Esophagus muscularis mucosa (tissue), 3 donors: ENCODE results near the gene DPYSL3.

ENCODE experiments used
- POLR2A ChIP-seq: fragments of 450-650 bp; IDR thresholded peaks from one replicate; pipeline ENCODE4 v1.6.1; 2017; ENCODE audit warnings: antibody characterized with exemption, moderate library complexity, mild to moderate bottlenecking, low read depth
- POLR2AphosphoS5 ChIP-seq, 2 donors: sonication (generic); formaldehyde crosslinking; IDR thresholded peaks; one replicate each; pipeline ENCODE4 v1.6.1; 2017; ENCODE audit warnings: antibody characterized with exemption in 2 of 2
- TF ChIP-seq, protein P1 (sequence below), 3 experiments: fragments of 200-600 bp in 2 of 3; fragments of 450-650 bp in 1 of 3; sonication (generic) in 2 of 3; IDR thresholded peaks; one replicate each; pipeline ENCODE4 v1.5.1; 2017 to 2019; ENCODE audit warnings: antibody characterized with exemption in 3 of 3, mild to moderate bottlenecking in 2 of 3, moderate library complexity in 1 of 3

DNA sequence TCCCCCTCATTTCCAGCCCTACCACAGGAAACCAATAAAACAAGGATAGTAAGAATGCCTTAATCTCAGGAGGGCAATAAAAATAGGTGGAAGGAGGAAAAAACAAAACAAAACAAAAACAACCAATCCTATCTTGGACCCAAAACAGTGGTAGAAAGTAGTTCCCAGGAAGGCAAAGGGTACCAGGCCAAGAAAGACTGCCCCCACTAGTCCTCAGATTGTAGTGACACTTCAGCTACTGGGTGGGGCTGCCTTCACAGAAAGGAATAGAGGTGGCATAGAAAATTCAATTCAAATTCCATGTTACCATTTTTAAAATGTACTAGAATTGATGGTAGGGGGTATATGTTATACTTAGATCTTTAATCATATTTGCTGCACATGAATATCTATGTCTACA, 59.3 kb downstream of the DPYSL3 start:
- TF ChIP-seq, protein P1, sequence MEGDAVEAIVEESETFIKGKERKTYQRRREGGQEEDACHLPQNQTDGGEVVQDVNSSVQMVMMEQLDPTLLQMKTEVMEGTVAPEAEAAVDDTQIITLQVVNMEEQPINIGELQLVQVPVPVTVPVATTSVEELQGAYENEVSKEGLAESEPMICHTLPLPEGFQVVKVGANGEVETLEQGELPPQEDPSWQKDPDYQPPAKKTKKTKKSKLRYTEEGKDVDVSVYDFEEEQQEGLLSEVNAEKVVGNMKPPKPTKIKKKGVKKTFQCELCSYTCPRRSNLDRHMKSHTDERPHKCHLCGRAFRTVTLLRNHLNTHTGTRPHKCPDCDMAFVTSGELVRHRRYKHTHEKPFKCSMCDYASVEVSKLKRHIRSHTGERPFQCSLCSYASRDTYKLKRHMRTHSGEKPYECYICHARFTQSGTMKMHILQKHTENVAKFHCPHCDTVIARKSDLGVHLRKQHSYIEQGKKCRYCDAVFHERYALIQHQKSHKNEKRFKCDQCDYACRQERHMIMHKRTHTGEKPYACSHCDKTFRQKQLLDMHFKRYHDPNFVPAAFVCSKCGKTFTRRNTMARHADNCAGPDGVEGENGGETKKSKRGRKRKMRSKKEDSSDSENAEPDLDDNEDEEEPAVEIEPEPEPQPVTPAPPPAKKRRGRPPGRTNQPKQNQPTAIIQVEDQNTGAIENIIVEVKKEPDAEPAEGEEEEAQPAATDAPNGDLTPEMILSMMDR (IDR thresholded peaks at IDR 0.05): peak; percentile 14 to 21 (median 17)
- TF ChIP-seq POLR2AphosphoS5 (IDR thresholded peaks at IDR 0.05) (no peak), POLR2A (no peak)
